ENCODE measurements around the gene LCORL. TPM values are rescaled to one million over a fixed set of nuclear protein-coding genes. Genes with fewer than 3 reads are reported as not detected.
A peak's percentile ranks its signal among the peaks of the same experiment; 100 is the strongest.

Gene LCORL
- total and polyA plus RNA-seq, 2 of the 4 experiments (the other 2 are of a cell fraction): 2.1 to 5.0 TPM

DNA sequence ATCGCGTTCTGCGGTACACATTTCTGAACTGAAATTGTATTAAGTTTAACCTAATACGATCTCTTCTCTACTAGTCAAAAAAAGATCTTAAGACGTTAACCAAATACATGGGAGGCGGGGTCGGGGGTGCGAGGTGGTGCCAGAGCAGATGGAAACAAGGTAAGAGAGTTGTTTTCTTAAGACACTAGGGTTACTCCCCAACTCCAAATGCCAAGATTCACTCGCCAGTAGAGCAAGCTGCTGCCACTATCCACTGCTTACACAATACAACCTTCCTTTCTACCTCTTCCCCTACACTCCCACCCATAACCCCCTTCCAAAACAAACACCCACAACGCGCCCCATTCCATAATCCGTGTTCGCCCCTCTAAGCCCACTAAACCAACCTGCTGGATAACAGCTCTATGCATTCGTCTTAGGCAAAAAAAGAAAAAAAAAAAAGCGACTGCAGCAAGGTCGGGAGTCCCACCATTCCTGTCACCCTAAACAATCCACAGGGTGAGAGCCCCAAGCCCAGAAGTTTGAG is 1.3 kb downstream of the LCORL start:
- Histone ChIP-seq H3K4ac (ENCODE audit: low read depth, low read length) (peak overlapping the region; percentile 83), H3K4me1 (ENCODE audit: control insufficient read depth, insufficient read depth, low read length) (no peaks in the 10 kb centered on the region), H3K9me1 (ENCODE audit: insufficient read depth, low read length) (no peaks in the 10 kb centered on the region), H2AK9ac (replicated peaks; ENCODE audit: low read depth, low read length, poor library complexity) (peak overlapping the region; percentile 78), H2BK5ac (ENCODE audit: low read depth, low read length, poor library complexity, severe bottlenecking) (peak overlapping the region; percentile 25), H3K14ac (replicated peaks; ENCODE audit: low read depth, low read length) (peak overlapping the region; percentile 81), H3K4me2 (ENCODE audit: low read depth, low read length) (peak overlapping the region; percentile 69), H4K8ac (ENCODE audit: low read depth in 2 of 2, low read length in 2 of 2) (peak overlapping the region in 1 of 2 experiments; percentile 2; a peak in 1 of 4 replicates), H3K36me3 (ENCODE audit: control insufficient read depth, insufficient read depth, low read length) (no peaks in the 10 kb centered on the region), H3K23ac (ENCODE audit: low read depth, low read length) (peak overlapping the region; percentile 92), H2BK20ac (ENCODE audit: low read depth, low read length) (no peak overlapping the region), H4K91ac (ENCODE audit: insufficient read depth, low read depth, low read length) (peak overlapping the region; percentile 12; the same call in 1 of the 2 replicates), H4K5ac (ENCODE audit: low read depth, low read length) (no peak overlapping the region), H3K9ac (ENCODE audit: low read depth, low read length) (peak overlapping the region; percentile 70), H2AFZ (replicated peaks; ENCODE audit: low read length, poor library complexity) (peak overlapping the region; percentile 96), H4K20me1 (ENCODE audit: insufficient read depth, low read length) (peaks cover 5% of the 10 kb centered on the region; the same call in 1 of the 2 replicates), H3K4me3 (ENCODE audit: insufficient read depth, low read depth, low read length) (peak overlapping the region; percentile 82), H3K79me1 (ENCODE audit: low read depth in 1 of 2, low read length in 2 of 2) (peaks cover 6 to 20% of the 10 kb centered on the region in 2 experiments; a peak in 2 of 4 replicates), H3K56ac (ENCODE audit: extremely low read depth, insufficient read depth, low read length) (peak overlapping the region; percentile 62; the same call in 1 of the 2 replicates), H3K9me3 (ENCODE audit: control insufficient read depth, insufficient read depth, low read length) (no peaks in the 10 kb centered on the region), H3K18ac (ENCODE audit: low read depth, low read length) (no peak overlapping the region), H2BK120ac (ENCODE audit: low read depth, low read length) (peak overlapping the region; percentile 70), H2BK15ac (ENCODE audit: low read depth, low read length) (no peak overlapping the region), H3K27me3 (ENCODE audit: control insufficient read depth, insufficient read depth, low read length) (no peaks in the 10 kb centered on the region), H3K27ac (ENCODE audit: insufficient read depth, low read length) (peak overlapping the region; percentile 43), H2AK5ac (ENCODE audit: low read depth, low read length) (peak overlapping the region; percentile 86)
- DNase-seq: peak; percentile 12
- TF ChIP-seq CEBPB (IDR thresholded peaks at IDR 0.05; ENCODE audit: low read depth, low read length) (0 out of 2 replicates have a peak, but pooled peaks have one; percentile 4), POLR2A (IDR thresholded peaks at IDR 0.05; ENCODE audit: low read depth, low read length) (no peak)
- in situ Hi-C loops (cut with MboI; ENCODE audit: low sequenced_read_pairs): loop anchor here (5.0 to 25.0 kb wide), 2 partner anchors 203 to 433 kb away; partner anchors contain the start of gene LAP3
- ChIA-PET POLR2A (ENCODE audit: unreplicated experiment) (no interaction called here), CTCF (no interaction called here)
- dilution Hi-C loops (cut with HindIII; ENCODE audit: low sequenced_read_pairs, unreplicated experiment): no loop called here
- no TSS peak for BruUV-seq (replicated peaks)
- intact Hi-C loops (cut with micrococcal nuclease): loop anchor here (2.0 to 10.0 kb wide), 5 partner anchors 19 to 573 kb away; partner anchors contain the start of gene LAP3
- no peak for ATAC-seq (ENCODE audit: low read depth)
- 0% methylated on average over 4 of the region's 16 CpGs; no CpG with 5 or more reads in 1 of the 2 experiments for WGBS, 2 experiments (ENCODE audit: extremely low coverage in 2 of 2, insufficient read length in 1 of 2)
